Measurements from ENCODE around the gene GLI3. TPM values are rescaled to one million over a fixed set of nuclear protein-coding genes. Genes with fewer than 3 reads are reported as not detected.

Gene GLI3
- total RNA-seq, 1 experiment from 2014 or later, result 46.2 TPM

- Mint-ChIP-seq H3K4me3 (peak overlapping the region; percentile 24), H3K27me3 (ENCODE audit: low read depth) (no peaks in the 10 kb centered on the region), H3K4me1 (peaks cover 95% of the 10 kb centered on the region), H3K27ac (peak overlapping the region; percentile 97), H3K36me3 (peaks cover 5% of the 10 kb centered on the region), H3K9me3 (no peaks in the 10 kb centered on the region)
- peak; percentile 62 for DNase-seq (ENCODE audit: low spot score)
- ATAC-seq, result peak; percentile 30
- TF ChIP-seq FOXK1 (CRISPR knock-in tag; IDR thresholded peaks at IDR 0.05) (no peak), TEAD1 (CRISPR knock-in tag; IDR thresholded peaks at IDR 0.05) (peak; percentile 28; the same call in 1 of the 2 replicates), ARID4B (CRISPR knock-in tag; IDR thresholded peaks at IDR 0.05; ENCODE audit: borderline replicate concordance) (no peak)
- CTCF ChIA-PET, result interaction anchor here (0.9 to 2.8 kb wide), 2 partner anchors 10 kb away, joined by 3 to 8 read pairs; no protein-coding TSS in a partner anchor
- POLR2A ChIA-PET, result interaction anchor here (0.6 kb wide), 1 partner anchor 33 kb away, joined by 3 read pairs; no protein-coding TSS in a partner anchor
These were observed 14.1 kb downstream of the GLI3 start for GRCh38 chr7:42222891-42223290.

GRCh38 chr7:42222125-42222524 is 14.9 kb downstream of the GLI3 start:
- peaks cover 96% of the 10 kb centered on the region for H3K4me1 Mint-ChIP-seq
- peaks cover 8% of the 10 kb centered on the region for H3K36me3 Mint-ChIP-seq
- ATAC-seq, result peak; percentile 60
- ChIA-PET POLR2A (no interaction called here), CTCF (interaction anchor here (1.3 kb wide), 1 partner anchor 281 kb away, joined by 4 read pairs; no protein-coding TSS in a partner anchor)
- TF ChIP-seq GABPB1 (CRISPR knock-in tag; IDR thresholded peaks at IDR 0.05) (no peak), ZNF121 (CRISPR knock-in tag; IDR thresholded peaks at IDR 0.05) (peak; percentile 84)
- DNase-seq (ENCODE audit: low spot score), result no peak
- peak overlapping the region; percentile 24 for H3K4me3 Mint-ChIP-seq
- H3K27me3 Mint-ChIP-seq (ENCODE audit: low read depth), result no peaks in the 10 kb centered on the region
- H3K9me3 Mint-ChIP-seq, result no peaks in the 10 kb centered on the region
- peak overlapping the region; percentile 97 for H3K27ac Mint-ChIP-seq

- H3K27me3 Mint-ChIP-seq (ENCODE audit: low read depth), result no peaks in the 10 kb centered on the region
- TF ChIP-seq HMGXB4 (CRISPR knock-in tag; IDR thresholded peaks at IDR 0.05), result no peak
- no peak for TF ChIP-seq ZMAT4 (CRISPR knock-in tag; IDR thresholded peaks at IDR 0.05)
- TF ChIP-seq CDX4 (CRISPR knock-in tag; IDR thresholded peaks at IDR 0.05; ENCODE audit: borderline replicate concordance), result no peak
- TF ChIP-seq TCF7 (CRISPR knock-in tag; IDR thresholded peaks at IDR 0.05; ENCODE audit: low read depth), result no peak
- 0 out of 2 replicates have a peak, but pooled peaks have one; percentile 82 for TF ChIP-seq ZBTB43 (CRISPR knock-in tag; IDR thresholded peaks at IDR 0.05)
- TF ChIP-seq ATF3 (CRISPR knock-in tag; conservative IDR thresholded peaks at IDR 0.05), result no peak
- TF ChIP-seq MXD4 (CRISPR knock-in tag; IDR thresholded peaks at IDR 0.05; ENCODE audit: borderline replicate concordance), result no peak
- ChIA-PET CTCF (interaction anchor here (1.3 kb wide), 1 partner anchor 280 kb away, joined by 4 read pairs; no protein-coding TSS in a partner anchor), POLR2A (no interaction called here)
- ATAC-seq, result no peak
- no peak for DNase-seq (ENCODE audit: low spot score)
- peaks cover 8% of the 10 kb centered on the region for H3K36me3 Mint-ChIP-seq
- no peaks in the 10 kb centered on the region for H3K9me3 Mint-ChIP-seq
- peak overlapping the region; percentile 97 for H3K27ac Mint-ChIP-seq
- peak overlapping the region; percentile 10; the same call in 1 of the 2 replicates for H3K4me3 Mint-ChIP-seq
- H3K4me1 Mint-ChIP-seq, result peaks cover 93% of the 10 kb centered on the region
These were observed 15.7 kb downstream of the GLI3 start for GRCh38 chr7:42221304-42221703.

All from WTC11 (cell line).